Heart right ventricle (tissue), 16 donors: Measurements from ENCODE around the gene SPRING1. TPM values are rescaled to one million over a fixed set of nuclear protein-coding genes. Genes with fewer than 3 reads are reported as not detected.

Experiments
- ATAC-seq, 8 donors: fragments of 200-7000 bp; cut with Tn5 transposase; one replicate each; pipeline ENCODE4 v1.9.1; 2020; ENCODE audit warnings: mild to moderate bottlenecking in 8 of 8, moderate library complexity in 8 of 8, moderate number of reproducible peaks in 1 of 8
- DNase-seq, 2 donors: peaks; one replicate each; pipeline ENCODE4 v3.0.0-alpha.2; 2020
- H3K27ac ChIP-seq, 10 donors: fragments of 200-600 bp; sonication (generic) in 2 of 10; one replicate each; pipeline versions ENCODE4 v1.5.0 to v1.8.0; 2020 to 2022; ENCODE audit warnings: mild to moderate bottlenecking in 3 of 10
- H3K27me3 ChIP-seq, 7 donors: fragments of 200-600 bp; one replicate each; pipeline ENCODE4 v1.8.0; 2021 to 2022; ENCODE audit warnings: mild to moderate bottlenecking in 2 of 7
- H3K36me3 ChIP-seq, 9 donors: fragments of 200-600 bp; sonication (generic) in 1 of 9; one replicate each; pipeline versions ENCODE4 v1.5.0 to v1.8.0; 2020 to 2022; ENCODE audit warnings: mild to moderate bottlenecking in 2 of 9
- H3K4me1 ChIP-seq, 9 donors: fragments of 200-600 bp; sonication (generic) in 1 of 9; one replicate each; pipeline versions ENCODE4 v1.5.0 to v1.8.0; 2020 to 2022; ENCODE audit warnings: mild to moderate bottlenecking in 4 of 9
- H3K4me3 ChIP-seq, 10 donors: fragments of 200-600 bp; sonication (generic) in 2 of 10; one replicate each; pipeline versions ENCODE4 v1.5.0 to v1.8.0; 2020 to 2022; ENCODE audit warnings: mild to moderate bottlenecking in 7 of 10, moderate library complexity in 2 of 10
- H3K9me3 ChIP-seq, 11 donors: fragments of 200-600 bp in 10 of 11; sonication (generic) in 2 of 11; one replicate each; pipeline versions ENCODE4 v1.5.0 to v1.8.0; 2013 to 2022; ENCODE audit warnings: mild to moderate bottlenecking in 2 of 11, control low read depth in 1 of 11, moderate library complexity in 1 of 11
- CTCF ChIP-seq, 9 donors: fragments of 200-600 bp; sonication (generic) in 2 of 9; IDR thresholded peaks; one replicate each; pipeline versions ENCODE4 v1.5.0 to v1.8.0; 2021 to 2022; ENCODE audit warnings: antibody characterized with exemption in 9 of 9, mild to moderate bottlenecking in 5 of 9, moderate library complexity in 1 of 9
- WGBS, 2 donors: extraction: QIAGEN DNeasy Blood & Tissue Kit; methylation state at CpG; one replicate each; pipeline ENCODE4 v1.1.7; 2013; ENCODE audit warnings: inconsistent platforms in 1 of 2; 5-methylcytosine and 5-hydroxymethylcytosine counted together
- intact Hi-C, 10 donors: fragments of 100-400 bp; cut with DNase I; formaldehyde crosslinking; loops; one replicate each; pipeline versions ENCODE4 v1.11.1 to v1.14.2; 2022
- polyA plus RNA-seq, 2 donors: library from polyadenylated mRNA; stranded (reverse); fragments of 200-250 nt; gene quantifications; one replicate each; pipeline ENCODE4 v1.2.3, GENCODE V29; 2013
- total RNA-seq, 10 donors: library from RNA; stranded (reverse); fragmentation: NEBNext Ultra II Directional in 3 of 10; extraction: Animal tissue kit (Norgen Biotek cat#: 25700) in 3 of 10; gene quantifications; one replicate each; pipeline versions ENCODE4 v1.2.1 to v1.2.4, GENCODE V29; 2021 to 2023
- donor health status: Arrhythmogenic right ventricular cardiomyopathy.
- donor health status: ischemic (EF 13 %, LVEDD 7.1; RV severe dilation, severe dysfunction).
- donor health status: healthy with polysubstance abuse.
- donor health status: DM: no; HTN: yes; CAD: no.
- donor health status: DM: no; HTN: no; CAD: no.
- donor health status: ischemic (EF 25% LVEDD 6.9; RV normal size, moderate dysfunction).
- donor health status: ischemic (EF 25% LVEDD 5.7; RV mildly dilated, moderate dysfunction).
- donor health status: healthy.
- donor health status: DM: yes; HTN: yes; CAD: no.
- donor health status: Ischemic cardiomyopathy.
- donor health status: ischemic (EF 35%, LVEDD 5.7; RV mildly dilated, moderate dysfunction).
- donor health status: nonischemic (EF 11% LVEDD 7.7; RV severe dilation, severe dysfunction).
- donor health status: DM: yes; HTN: yes; CAD: no.
- donor health status: PGD.
- donor health status: ischemic (EF 29% LVEDD 5.4; RV normal size, mild dysfunction).
- donor health status: nonischemic (EF 23%, LVEDD 6.1; RV moderate dilation, normal function).

Gene SPRING1
- total and polyA plus RNA-seq, 12 donors, result 6.2 to 19.5 (median 10.5) TPM

GRCh38 chr12:116773276-116773731 lies 35.4 kb upstream of the SPRING1 start:
- H3K4me3 ChIP-seq, result no peak overlapping the region
- no peaks in the 10 kb centered on the region for H3K27me3 ChIP-seq
- intact Hi-C loops, result no loop called here
- H3K27ac ChIP-seq, result peak overlapping the region in 1 of 10 donors; percentile 17
- H3K36me3 ChIP-seq, result no peaks in the 10 kb centered on the region
- H3K9me3 ChIP-seq, result peaks cover 0 to 4% (median 0%) of the 10 kb centered on the region in 11 donors
- peak in 4 of 9 donors; percentile 8 to 23 (median 12) for TF ChIP-seq CTCF (IDR thresholded peaks at IDR 0.05)
- DNase-seq (no peak), ATAC-seq (peak in 7 of 8 donors; percentile 28 to 68 (median 56))
- H3K4me1 ChIP-seq, result peaks cover 0 to 5% (median 0%) of the 10 kb centered on the region in 9 donors
- WGBS, 2 donors, result 54 to 61% methylated on average over 4 of the region's 4 CpGs

- no peak for ATAC-seq
- DNase-seq, result no peak
- H3K27ac ChIP-seq, result no peak overlapping the region
- H3K36me3 ChIP-seq, result no peaks in the 10 kb centered on the region
- intact Hi-C loops, result no loop called here
- WGBS, 2 donors, result 43 to 59% methylated on average over 8 of the region's 8 CpGs
- peaks cover 0 to 4% (median 0%) of the 10 kb centered on the region in 11 donors for H3K9me3 ChIP-seq
- H3K4me3 ChIP-seq, result no peak overlapping the region
- H3K27me3 ChIP-seq, result no peaks in the 10 kb centered on the region
- TF ChIP-seq CTCF (IDR thresholded peaks at IDR 0.05), result no peak
- peaks cover 0 to 5% (median 0%) of the 10 kb centered on the region in 9 donors for H3K4me1 ChIP-seq
These were observed 33.8 kb upstream of the SPRING1 start for GRCh38 chr12:116771651-116772050.

- TF ChIP-seq CTCF (IDR thresholded peaks at IDR 0.05), result no peak
- Histone ChIP-seq H3K36me3 (no peaks in the 10 kb centered on the region), H3K4me3 (no peak overlapping the region), H3K27ac (no peak overlapping the region), H3K9me3 (no peaks in the 10 kb centered on the region), H3K4me1 (peaks cover 0 to 3% (median 0%) of the 10 kb centered on the region in 9 donors), H3K27me3 (no peaks in the 10 kb centered on the region)
- ATAC-seq (no peak), DNase-seq (no peak)
- WGBS, 2 donors, result 89 to 94% methylated on average over 3 of the region's 3 CpGs
- intact Hi-C loops, result no loop called here
These were observed 28.9 kb upstream of the SPRING1 start for GRCh38 chr12:116766746-116767145.

- intact Hi-C loops, result no loop called here
These were observed 28.4 kb upstream of the SPRING1 start for GRCh38 chr12:116766285-116766684.

More at GRCh38 chr12:116766285-116766684, 28.4 kb upstream of the SPRING1 start:
- no peak for TF ChIP-seq CTCF (IDR thresholded peaks at IDR 0.05)
- no peaks in the 10 kb centered on the region for H3K9me3 ChIP-seq
- no peaks in the 10 kb centered on the region for H3K4me1 ChIP-seq
- H3K36me3 ChIP-seq, result no peaks in the 10 kb centered on the region
- H3K4me3 ChIP-seq, result no peak overlapping the region
- DNase-seq, result no peak
- H3K27ac ChIP-seq, result no peak overlapping the region
- H3K27me3 ChIP-seq, result no peaks in the 10 kb centered on the region
- ATAC-seq, result no peak
- WGBS, 2 donors, result 94 to 95% methylated on average over 3 of the region's 3 CpGs
